Measurements from ENCODE around the gene CCDC181.
A peak's percentile ranks its signal among the peaks of the same experiment; 100 is the strongest.
"Not testable (repeated sequence)": the region's sequence is repeated elsewhere in the genome, so short reads cannot be mapped to it uniquely, and the experiment has no call there.

The CCDC181 gene

GRCh38 chr1:169427081-169427641 lies at the start of gene CCDC181:
Gene CCDC181 (minus strand): TSS chr1:169427474. CDS start chr1:169424927, 2,547 bp downstream.
- DNase-seq: peak; percentile 82

- no peak for DNase-seq
These were observed 48.6 kb upstream of the CCDC181 start for GRCh38 chr1:169475806-169476387.

GRCh38 chr1:169474302-169474995 lies 47.2 kb upstream of the CCDC181 start:
- DNase-seq: no peak

- no peak for DNase-seq
These were observed 46.1 kb upstream of the CCDC181 start for GRCh38 chr1:169473347-169473746.

GRCh38 chr1:169472738-169473137 lies 45.5 kb upstream of the CCDC181 start:
- DNase-seq: no peak

- no peak for DNase-seq
These were observed 41.7 kb upstream of the CCDC181 start for GRCh38 chr1:169468982-169469381.

GRCh38 chr1:169466259-169467230 lies 39.3 kb upstream of the CCDC181 start:
- peak; percentile 74 for DNase-seq

- peak; percentile 71 for DNase-seq
These were observed 38.0 kb upstream of the CCDC181 start for GRCh38 chr1:169465281-169465680.

GRCh38 chr1:169462385-169462784 lies 35.1 kb upstream of the CCDC181 start:
- DNase-seq: no peak

GRCh38 chr1:169461390-169462000 lies 34.2 kb upstream of the CCDC181 start:
- DNase-seq: no peak

- DNase-seq: peak; percentile 86
These were observed 33.0 kb upstream of the CCDC181 start for GRCh38 chr1:169460191-169460833.

GRCh38 chr1:169457443-169457842 lies 30.2 kb upstream of the CCDC181 start:
- no peak for DNase-seq

- DNase-seq: no peak
These were observed 28.8 kb upstream of the CCDC181 start for GRCh38 chr1:169456029-169456428.

GRCh38 chr1:169452921-169453320 lies 25.6 kb upstream of the CCDC181 start:
- DNase-seq: no peak

- peak; percentile 34 for DNase-seq
These were observed 24.0 kb upstream of the CCDC181 start for GRCh38 chr1:169451218-169451824.

- DNase-seq: no peak
These were observed 16.6 kb upstream of the CCDC181 start for GRCh38 chr1:169443923-169444322.

- no peak for DNase-seq
These were observed 1.0 kb downstream of the CCDC181 start for GRCh38 chr1:169426174-169426705.

- DNase-seq: no peak
These were observed 6.0 kb downstream of the CCDC181 start for GRCh38 chr1:169421309-169421708.

- DNase-seq: no peak
These were observed 12.3 kb downstream of the CCDC181 start for GRCh38 chr1:169414952-169415351.

GRCh38 chr1:169408340-169408739 lies 18.9 kb downstream of the CCDC181 start:
- DNase-seq: not testable (repeated sequence)

GRCh38 chr1:169402578-169402977 lies 24.7 kb downstream of the CCDC181 start:
- not testable (repeated sequence) for DNase-seq
